GM23338 (cell line): ENCODE measurements around the gene RPTOR. TPM values are rescaled to one million over a fixed set of nuclear protein-coding genes. Genes with fewer than 3 reads are reported as not detected.

Experiments used
- ATAC-seq: fragments of 200-7000 bp; cut with Tn5 transposase; 3 replicates; pipeline ENCODE4 v1.9.1; 2020
- DNase-seq: peaks from one replicate; pipeline ENCODE4 v3.0.0-alpha.2; 2015; ENCODE audit warnings: low spot score
- H2AFZ ChIP-seq: fragments of 200-600 bp; sonication (generic); 2 replicates; pipeline ENCODE4 v1.8.0; 2016; ENCODE audit warnings: antibody characterized with exemption, mild to moderate bottlenecking, moderate library complexity
- H3F3A ChIP-seq: fragments of 200-600 bp; sonication (generic); replicated peaks from 2 replicates; pipeline ENCODE4 v1.8.0; 2017; ENCODE audit warnings: antibody characterized with exemption, mixed run types, low read depth
- H3K27ac ChIP-seq: fragments of 200-600 bp; sonication (generic); 2 replicates; pipeline ENCODE4 v1.6.1; 2016; ENCODE audit warnings: low read depth
- H3K27me3 ChIP-seq: fragments of 200-600 bp; sonication (generic); 2 replicates; pipeline ENCODE4 v1.8.0; 2016; ENCODE audit warnings: mild to moderate bottlenecking, mixed run types, moderate library complexity; ENCODE audit not compliant: insufficient read depth
- H3K36me3 ChIP-seq: fragments of 200-600 bp; sonication (generic); 2 replicates; pipeline ENCODE4 v1.8.0; 2016; ENCODE audit warnings: mild to moderate bottlenecking; ENCODE audit not compliant: insufficient read depth
- H3K4me1 ChIP-seq: fragments of 200-600 bp; sonication (generic); 2 replicates; pipeline ENCODE4 v1.8.0; 2016; ENCODE audit warnings: mild to moderate bottlenecking, moderate library complexity; ENCODE audit not compliant: insufficient read depth
- H3K4me2 ChIP-seq: fragments of 200-600 bp; sonication (generic); 2 replicates; pipeline ENCODE4 v1.7.1; 2017; ENCODE audit warnings: mixed run types
- H3K4me3 ChIP-seq: fragments of 200-600 bp; sonication (generic); 2 replicates; pipeline ENCODE4 v1.6.1; 2016; ENCODE audit warnings: mixed run types
- H3K79me2 ChIP-seq: fragments of 200-600 bp; sonication (generic); replicated peaks from 2 replicates; pipeline ENCODE4 v1.8.0; 2017; ENCODE audit warnings: mild to moderate bottlenecking; ENCODE audit not compliant: insufficient read depth
- H3K9me2 ChIP-seq: fragments of 200-600 bp; sonication (generic); 2 replicates; pipeline ENCODE4 v1.8.0; 2017; ENCODE audit not compliant: insufficient read depth
- H4K20me1 ChIP-seq: fragments of 200-600 bp; sonication (generic); replicated peaks from 2 replicates; pipeline ENCODE4 v1.8.0; 2017; ENCODE audit warnings: mild to moderate bottlenecking; ENCODE audit not compliant: insufficient read depth
- H3K27ac Mint-ChIP-seq: 2 replicates; pipeline ENCODE4 v1.8.0; 2020; ENCODE audit warnings: inconsistent platforms, mild to moderate bottlenecking, moderate library complexity, mixed read lengths
- H3K27me3 Mint-ChIP-seq: 3 replicates; pipeline ENCODE4 v1.8.0; 2022; ENCODE audit warnings: low read depth, mild to moderate bottlenecking, moderate library complexity, mixed read lengths, inconsistent platforms; ENCODE audit not compliant: insufficient read depth, poor library complexity
- H3K36me3 Mint-ChIP-seq: 3 replicates; pipeline ENCODE4 v1.8.0; 2021; ENCODE audit warnings: low read depth, mild to moderate bottlenecking, inconsistent platforms, moderate library complexity, mixed read lengths
- H3K4me1 Mint-ChIP-seq: 3 replicates; pipeline ENCODE4 v1.8.0; 2020; ENCODE audit warnings: mild to moderate bottlenecking, inconsistent platforms, mixed read lengths
- H3K4me3 Mint-ChIP-seq: 3 replicates; pipeline ENCODE4 v1.8.0; 2021; ENCODE audit warnings: moderate library complexity, mild to moderate bottlenecking, inconsistent platforms, mixed read lengths
- H3K9me3 Mint-ChIP-seq: 3 replicates; pipeline ENCODE4 v1.8.0; 2020; ENCODE audit warnings: moderate library complexity, mild to moderate bottlenecking, inconsistent platforms, mixed read lengths
- CREB1 ChIP-seq: fragments of 250-450 bp; sonication (Bioruptor Pico); IDR thresholded peaks from 2 replicates; pipeline ENCODE4 v1.5.0; 2020; ENCODE audit warnings: low read depth, mild to moderate bottlenecking, moderate library complexity
- EZH2 ChIP-seq: fragments of 200-600 bp; sonication (generic); IDR thresholded peaks from one replicate; pipeline ENCODE4 v1.8.0; 2017; ENCODE audit warnings: antibody characterized with exemption, mild to moderate bottlenecking, low read depth; ENCODE audit not compliant: unreplicated experiment
- EZH2phosphoT487 ChIP-seq: fragments of 200-600 bp; sonication (generic); IDR thresholded peaks from one replicate; pipeline ENCODE4 v1.8.1; 2018; ENCODE audit warnings: antibody characterized with exemption; ENCODE audit not compliant: unreplicated experiment
- JUNB ChIP-seq: IDR thresholded peaks from one replicate; pipeline ENCODE4 v1.6.1; 2016; ENCODE audit warnings: antibody characterized with exemption; ENCODE audit not compliant: unreplicated experiment
- NANOG ChIP-seq: IDR thresholded peaks from 2 replicates; pipeline ENCODE4 v1.6.1; 2016; ENCODE audit warnings: antibody characterized with exemption, borderline replicate concordance
- POLR2AphosphoS5 ChIP-seq: IDR thresholded peaks from 2 replicates; pipeline ENCODE4 v1.6.1; 2016; ENCODE audit warnings: antibody characterized with exemption, low read depth
- STAT1 ChIP-seq: IDR thresholded peaks from one replicate; pipeline ENCODE4 v1.6.1; 2016; ENCODE audit warnings: antibody characterized with exemption; ENCODE audit not compliant: unreplicated experiment
- ZNF114 ChIP-seq: fragments of 250-450 bp; sonication (Bioruptor Pico); IDR thresholded peaks from 2 replicates; pipeline ENCODE4 v1.5.0; 2020; ENCODE audit warnings: mild to moderate bottlenecking, moderate library complexity
- ZNF331 ChIP-seq: fragments of 250-450 bp; sonication (Bioruptor Pico); IDR thresholded peaks from 2 replicates; pipeline ENCODE4 v1.5.0; 2020; ENCODE audit warnings: low read depth, mild to moderate bottlenecking, moderate library complexity
- polyA plus RNA-seq: library from polyadenylated mRNA; unstranded; fragments of >200 nt; fragmentation: Nextera tagmentation; extraction: Ambion mirVana; gene quantifications from 2 replicates; pipeline ENCODE4 v1.2.1, GENCODE V29; 2016
- total RNA-seq: library from RNA; depleted of rRNA; stranded (reverse); fragments of >200 nt; shearing (Covaris generic); gene quantifications from 2 replicates; pipeline ENCODE4 v1.2.3, GENCODE V29; 2014
- TF ChIP-seq, protein P1 (sequence below): fragments of 250-450 bp; sonication (Bioruptor Pico); IDR thresholded peaks from 2 replicates; pipeline ENCODE4 v1.5.0; 2020; ENCODE audit warnings: mild to moderate bottlenecking, moderate library complexity
- TF ChIP-seq, protein P2 (sequence below), 2 experiments: fragments of 200-600 bp in 1 of 2; sonication (generic) in 1 of 2; conservative IDR thresholded peaks; 2 replicates each; pipeline versions ENCODE4 v1.5.1 to v1.6.1; 2016 to 2017; ENCODE audit warnings: antibody characterized with exemption in 2 of 2, low read depth in 2 of 2, mild to moderate bottlenecking in 2 of 2, moderate library complexity in 1 of 2
- TF ChIP-seq, protein P3 (sequence below): IDR thresholded peaks from one replicate; pipeline ENCODE4 v1.6.1; 2018; ENCODE audit warnings: antibody characterized with exemption; ENCODE audit not compliant: unreplicated experiment
- TF ChIP-seq, protein P4 (sequence below): IDR thresholded peaks from 2 replicates; pipeline ENCODE4 v1.6.1; 2016; ENCODE audit warnings: antibody characterized with exemption

The RPTOR gene
- total and polyA plus RNA-seq, 2 experiments from 2014 or later = 9.5 to 38.0 TPM

DNA sequence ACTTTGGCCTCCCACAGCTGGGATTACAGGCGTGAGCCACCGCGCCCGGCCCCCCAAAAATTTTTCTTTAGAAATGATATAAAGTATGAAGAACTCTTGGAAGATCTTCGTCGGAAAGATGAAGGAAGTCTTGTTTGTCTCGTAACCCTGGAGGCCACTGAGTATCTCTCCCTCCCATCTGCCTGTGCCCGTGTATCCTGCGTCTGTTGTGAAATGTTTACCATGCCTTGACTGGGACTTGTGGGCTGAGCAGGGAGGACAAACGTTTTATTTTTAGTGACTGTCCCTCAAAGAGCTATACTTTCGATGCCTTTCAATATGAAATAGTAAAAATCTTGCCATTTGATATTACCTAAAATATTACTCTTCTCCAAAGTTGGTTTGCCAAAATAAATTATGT is 121.2 kb downstream of the RPTOR start (continued):
- TF ChIP-seq EZH2phosphoT487 (no peak), POLR2AphosphoS5 (no peak)

DNA sequence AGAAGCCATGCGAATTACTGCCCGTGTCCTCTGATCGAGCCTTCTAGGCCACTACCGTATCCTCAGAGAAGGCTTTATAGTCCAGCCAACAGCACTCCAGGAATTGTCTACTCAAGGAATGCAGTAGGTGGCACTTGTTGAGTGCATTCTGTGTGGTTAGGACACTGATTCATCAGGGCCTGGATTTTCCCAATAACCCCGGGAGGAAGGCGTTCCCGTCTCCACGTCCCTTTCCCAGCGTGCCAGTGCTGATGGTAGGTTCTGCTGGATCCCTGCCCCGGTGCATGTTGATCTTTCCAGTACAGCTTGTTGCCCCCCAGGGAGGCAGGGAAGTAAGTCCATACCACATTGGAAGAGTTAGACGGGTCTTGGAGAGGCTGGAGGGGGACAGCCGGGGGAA is 122.2 kb downstream of the RPTOR start:
- H3K4me2 ChIP-seq = no peak overlapping the region
- peaks cover 65% of the 10 kb centered on the region for H3K79me2 ChIP-seq
- Mint-ChIP-seq H3K4me3 (no peak overlapping the region), H3K27me3 (peaks cover 13% of the 10 kb centered on the region), H3K9me3 (no peaks in the 10 kb centered on the region), H3K4me1 (peaks cover 50% of the 10 kb centered on the region), H3K27ac (no peak overlapping the region), H3K36me3 (no peaks in the 10 kb centered on the region; the same call in 2 of the 3 replicates)
- H3F3A ChIP-seq = no peaks in the 10 kb centered on the region
- ATAC-seq = no peak
- no peaks in the 10 kb centered on the region for H3K27me3 ChIP-seq
- H3K9me2 ChIP-seq = no peaks in the 10 kb centered on the region
- H4K20me1 ChIP-seq = peaks cover 11% of the 10 kb centered on the region
- DNase-seq = no peak
- no peak overlapping the region for H2AFZ ChIP-seq
- H3K36me3 ChIP-seq = no peaks in the 10 kb centered on the region
- TF ChIP-seq NANOG = no peak
- TF ChIP-seq JUNB = no peak
- TF ChIP-seq, protein P1, sequence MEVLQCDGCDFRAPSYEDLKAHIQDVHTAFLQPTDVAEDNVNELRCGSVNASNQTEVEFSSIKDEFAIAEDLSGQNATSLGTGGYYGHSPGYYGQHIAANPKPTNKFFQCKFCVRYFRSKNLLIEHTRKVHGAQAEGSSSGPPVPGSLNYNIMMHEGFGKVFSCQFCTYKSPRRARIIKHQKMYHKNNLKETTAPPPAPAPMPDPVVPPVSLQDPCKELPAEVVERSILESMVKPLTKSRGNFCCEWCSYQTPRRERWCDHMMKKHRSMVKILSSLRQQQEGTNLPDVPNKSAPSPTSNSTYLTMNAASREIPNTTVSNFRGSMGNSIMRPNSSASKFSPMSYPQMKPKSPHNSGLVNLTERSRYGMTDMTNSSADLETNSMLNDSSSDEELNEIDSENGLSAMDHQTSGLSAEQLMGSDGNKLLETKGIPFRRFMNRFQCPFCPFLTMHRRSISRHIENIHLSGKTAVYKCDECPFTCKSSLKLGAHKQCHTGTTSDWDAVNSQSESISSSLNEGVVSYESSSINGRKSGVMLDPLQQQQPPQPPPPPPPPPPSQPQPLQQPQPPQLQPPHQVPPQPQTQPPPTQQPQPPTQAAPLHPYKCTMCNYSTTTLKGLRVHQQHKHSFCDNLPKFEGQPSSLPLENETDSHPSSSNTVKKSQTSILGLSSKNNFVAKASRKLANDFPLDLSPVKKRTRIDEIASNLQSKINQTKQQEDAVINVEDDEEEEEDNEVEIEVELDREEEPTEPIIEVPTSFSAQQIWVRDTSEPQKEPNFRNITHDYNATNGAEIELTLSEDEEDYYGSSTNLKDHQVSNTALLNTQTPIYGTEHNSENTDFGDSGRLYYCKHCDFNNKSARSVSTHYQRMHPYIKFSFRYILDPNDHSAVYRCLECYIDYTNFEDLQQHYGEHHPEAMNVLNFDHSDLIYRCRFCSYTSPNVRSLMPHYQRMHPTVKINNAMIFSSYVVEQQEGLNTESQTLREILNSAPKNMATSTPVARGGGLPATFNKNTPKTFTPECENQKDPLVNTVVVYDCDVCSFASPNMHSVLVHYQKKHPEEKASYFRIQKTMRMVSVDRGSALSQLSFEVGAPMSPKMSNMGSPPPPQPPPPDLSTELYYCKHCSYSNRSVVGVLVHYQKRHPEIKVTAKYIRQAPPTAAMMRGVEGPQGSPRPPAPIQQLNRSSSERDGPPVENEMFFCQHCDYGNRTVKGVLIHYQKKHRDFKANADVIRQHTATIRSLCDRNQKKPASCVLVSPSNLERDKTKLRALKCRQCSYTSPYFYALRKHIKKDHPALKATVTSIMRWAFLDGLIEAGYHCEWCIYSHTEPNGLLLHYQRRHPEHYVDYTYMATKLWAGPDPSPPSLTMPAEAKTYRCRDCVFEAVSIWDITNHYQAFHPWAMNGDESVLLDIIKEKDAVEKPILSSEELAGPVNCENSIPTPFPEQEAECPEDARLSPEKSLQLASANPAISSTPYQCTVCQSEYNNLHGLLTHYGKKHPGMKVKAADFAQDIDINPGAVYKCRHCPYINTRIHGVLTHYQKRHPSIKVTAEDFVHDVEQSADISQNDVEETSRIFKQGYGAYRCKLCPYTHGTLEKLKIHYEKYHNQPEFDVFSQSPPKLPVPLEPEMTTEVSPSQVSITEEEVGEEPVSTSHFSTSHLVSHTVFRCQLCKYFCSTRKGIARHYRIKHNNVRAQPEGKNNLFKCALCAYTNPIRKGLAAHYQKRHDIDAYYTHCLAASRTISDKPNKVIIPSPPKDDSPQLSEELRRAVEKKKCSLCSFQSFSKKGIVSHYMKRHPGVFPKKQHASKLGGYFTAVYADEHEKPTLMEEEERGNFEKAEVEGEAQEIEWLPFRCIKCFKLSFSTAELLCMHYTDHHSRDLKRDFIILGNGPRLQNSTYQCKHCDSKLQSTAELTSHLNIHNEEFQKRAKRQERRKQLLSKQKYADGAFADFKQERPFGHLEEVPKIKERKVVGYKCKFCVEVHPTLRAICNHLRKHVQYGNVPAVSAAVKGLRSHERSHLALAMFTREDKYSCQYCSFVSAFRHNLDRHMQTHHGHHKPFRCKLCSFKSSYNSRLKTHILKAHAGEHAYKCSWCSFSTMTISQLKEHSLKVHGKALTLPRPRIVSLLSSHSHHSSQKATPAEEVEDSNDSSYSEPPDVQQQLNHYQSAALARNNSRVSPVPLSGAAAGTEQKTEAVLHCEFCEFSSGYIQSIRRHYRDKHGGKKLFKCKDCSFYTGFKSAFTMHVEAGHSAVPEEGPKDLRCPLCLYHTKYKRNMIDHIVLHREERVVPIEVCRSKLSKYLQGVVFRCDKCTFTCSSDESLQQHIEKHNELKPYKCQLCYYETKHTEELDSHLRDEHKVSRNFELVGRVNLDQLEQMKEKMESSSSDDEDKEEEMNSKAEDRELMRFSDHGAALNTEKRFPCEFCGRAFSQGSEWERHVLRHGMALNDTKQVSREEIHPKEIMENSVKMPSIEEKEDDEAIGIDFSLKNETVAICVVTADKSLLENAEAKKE (CRISPR knock-in tag) = no peak
- no peak for TF ChIP-seq EZH2phosphoT487
- TF ChIP-seq CREB1 = no peak
- no peak for TF ChIP-seq EZH2
- TF ChIP-seq POLR2AphosphoS5 = no peak
- TF ChIP-seq, protein P2, sequence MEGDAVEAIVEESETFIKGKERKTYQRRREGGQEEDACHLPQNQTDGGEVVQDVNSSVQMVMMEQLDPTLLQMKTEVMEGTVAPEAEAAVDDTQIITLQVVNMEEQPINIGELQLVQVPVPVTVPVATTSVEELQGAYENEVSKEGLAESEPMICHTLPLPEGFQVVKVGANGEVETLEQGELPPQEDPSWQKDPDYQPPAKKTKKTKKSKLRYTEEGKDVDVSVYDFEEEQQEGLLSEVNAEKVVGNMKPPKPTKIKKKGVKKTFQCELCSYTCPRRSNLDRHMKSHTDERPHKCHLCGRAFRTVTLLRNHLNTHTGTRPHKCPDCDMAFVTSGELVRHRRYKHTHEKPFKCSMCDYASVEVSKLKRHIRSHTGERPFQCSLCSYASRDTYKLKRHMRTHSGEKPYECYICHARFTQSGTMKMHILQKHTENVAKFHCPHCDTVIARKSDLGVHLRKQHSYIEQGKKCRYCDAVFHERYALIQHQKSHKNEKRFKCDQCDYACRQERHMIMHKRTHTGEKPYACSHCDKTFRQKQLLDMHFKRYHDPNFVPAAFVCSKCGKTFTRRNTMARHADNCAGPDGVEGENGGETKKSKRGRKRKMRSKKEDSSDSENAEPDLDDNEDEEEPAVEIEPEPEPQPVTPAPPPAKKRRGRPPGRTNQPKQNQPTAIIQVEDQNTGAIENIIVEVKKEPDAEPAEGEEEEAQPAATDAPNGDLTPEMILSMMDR (conservative IDR thresholded peaks at IDR 0.05; ENCODE audit: low read depth in 2 of 2) = no peak
- TF ChIP-seq ZNF114 (CRISPR knock-in tag) = no peak
- TF ChIP-seq, protein P3, sequence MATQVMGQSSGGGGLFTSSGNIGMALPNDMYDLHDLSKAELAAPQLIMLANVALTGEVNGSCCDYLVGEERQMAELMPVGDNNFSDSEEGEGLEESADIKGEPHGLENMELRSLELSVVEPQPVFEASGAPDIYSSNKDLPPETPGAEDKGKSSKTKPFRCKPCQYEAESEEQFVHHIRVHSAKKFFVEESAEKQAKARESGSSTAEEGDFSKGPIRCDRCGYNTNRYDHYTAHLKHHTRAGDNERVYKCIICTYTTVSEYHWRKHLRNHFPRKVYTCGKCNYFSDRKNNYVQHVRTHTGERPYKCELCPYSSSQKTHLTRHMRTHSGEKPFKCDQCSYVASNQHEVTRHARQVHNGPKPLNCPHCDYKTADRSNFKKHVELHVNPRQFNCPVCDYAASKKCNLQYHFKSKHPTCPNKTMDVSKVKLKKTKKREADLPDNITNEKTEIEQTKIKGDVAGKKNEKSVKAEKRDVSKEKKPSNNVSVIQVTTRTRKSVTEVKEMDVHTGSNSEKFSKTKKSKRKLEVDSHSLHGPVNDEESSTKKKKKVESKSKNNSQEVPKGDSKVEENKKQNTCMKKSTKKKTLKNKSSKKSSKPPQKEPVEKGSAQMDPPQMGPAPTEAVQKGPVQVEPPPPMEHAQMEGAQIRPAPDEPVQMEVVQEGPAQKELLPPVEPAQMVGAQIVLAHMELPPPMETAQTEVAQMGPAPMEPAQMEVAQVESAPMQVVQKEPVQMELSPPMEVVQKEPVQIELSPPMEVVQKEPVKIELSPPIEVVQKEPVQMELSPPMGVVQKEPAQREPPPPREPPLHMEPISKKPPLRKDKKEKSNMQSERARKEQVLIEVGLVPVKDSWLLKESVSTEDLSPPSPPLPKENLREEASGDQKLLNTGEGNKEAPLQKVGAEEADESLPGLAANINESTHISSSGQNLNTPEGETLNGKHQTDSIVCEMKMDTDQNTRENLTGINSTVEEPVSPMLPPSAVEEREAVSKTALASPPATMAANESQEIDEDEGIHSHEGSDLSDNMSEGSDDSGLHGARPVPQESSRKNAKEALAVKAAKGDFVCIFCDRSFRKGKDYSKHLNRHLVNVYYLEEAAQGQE = no peak
- no peak for TF ChIP-seq STAT1
- TF ChIP-seq, protein P4, sequence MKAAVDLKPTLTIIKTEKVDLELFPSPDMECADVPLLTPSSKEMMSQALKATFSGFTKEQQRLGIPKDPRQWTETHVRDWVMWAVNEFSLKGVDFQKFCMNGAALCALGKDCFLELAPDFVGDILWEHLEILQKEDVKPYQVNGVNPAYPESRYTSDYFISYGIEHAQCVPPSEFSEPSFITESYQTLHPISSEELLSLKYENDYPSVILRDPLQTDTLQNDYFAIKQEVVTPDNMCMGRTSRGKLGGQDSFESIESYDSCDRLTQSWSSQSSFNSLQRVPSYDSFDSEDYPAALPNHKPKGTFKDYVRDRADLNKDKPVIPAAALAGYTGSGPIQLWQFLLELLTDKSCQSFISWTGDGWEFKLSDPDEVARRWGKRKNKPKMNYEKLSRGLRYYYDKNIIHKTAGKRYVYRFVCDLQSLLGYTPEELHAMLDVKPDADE = no peak
- TF ChIP-seq ZNF331 (CRISPR knock-in tag) = no peak
- peaks cover 15% of the 10 kb centered on the region for H3K4me1 ChIP-seq
- no peak overlapping the region for H3K27ac ChIP-seq
- H3K4me3 ChIP-seq = no peak overlapping the region
